Measurements from ENCODE around the gene SPAG16.

SPAG16 gene

GRCh38 chr2:213551526-213551925, 267.3 kb downstream of the SPAG16 start:
- H3K27me3 ChIP-seq (ENCODE audit: insufficient read depth, low read length) = no peaks in the 10 kb centered on the region
- no peaks in the 10 kb centered on the region for H3K9me3 ChIP-seq (ENCODE audit: insufficient read depth, low read depth, low read length)
- H3K9ac ChIP-seq (ENCODE audit: low read depth, low read length) = no peak overlapping the region
- no peak overlapping the region for H3K27ac ChIP-seq (ENCODE audit: low read depth, low read length)
- H3K4me3 ChIP-seq (ENCODE audit: low read length) = no peak overlapping the region
- no peaks in the 10 kb centered on the region for H3K36me3 ChIP-seq (ENCODE audit: insufficient read depth, low read length)
- no peaks in the 10 kb centered on the region for H3K4me1 ChIP-seq (ENCODE audit: insufficient read depth, low read length)
- WGBS = 86% methylated on average over 1 of the region's 1 CpG

GRCh38 chr2:213559053-213559452, 274.8 kb downstream of the SPAG16 start:
- no peaks in the 10 kb centered on the region for H3K27me3 ChIP-seq (ENCODE audit: insufficient read depth, low read length)
- WGBS = 87% methylated on average over 5 of the region's 5 CpGs
- no peak overlapping the region for H3K9ac ChIP-seq (ENCODE audit: low read depth, low read length)
- H3K4me1 ChIP-seq (ENCODE audit: insufficient read depth, low read length) = no peaks in the 10 kb centered on the region
- H3K9me3 ChIP-seq (ENCODE audit: insufficient read depth, low read depth, low read length) = no peaks in the 10 kb centered on the region
- H3K27ac ChIP-seq (ENCODE audit: low read depth, low read length) = no peak overlapping the region
- no peak overlapping the region for H3K4me3 ChIP-seq (ENCODE audit: low read length)
- no peaks in the 10 kb centered on the region for H3K36me3 ChIP-seq (ENCODE audit: insufficient read depth, low read length)

DNA sequence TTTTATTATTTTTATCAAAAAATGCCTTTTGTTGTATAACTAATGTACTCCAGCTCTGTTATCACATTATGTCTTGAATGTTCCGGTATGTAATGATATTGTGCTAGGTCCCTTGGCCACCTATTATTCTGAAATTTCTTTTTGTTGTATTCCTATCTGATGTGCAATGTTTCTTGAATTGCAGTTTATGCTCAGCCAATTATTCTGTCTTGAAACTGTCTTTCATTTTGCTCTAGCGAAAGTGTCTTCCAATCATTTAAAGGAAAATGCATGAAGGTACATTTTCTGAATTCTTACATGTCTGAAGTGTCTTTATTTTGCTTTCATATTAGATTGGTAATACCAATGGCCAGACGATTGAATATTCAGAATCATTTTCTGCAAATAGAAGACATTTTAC, 277.5 kb downstream of the SPAG16 start:
- Histone ChIP-seq H3K27ac (ENCODE audit: low read depth, low read length) (no peak overlapping the region), H3K36me3 (ENCODE audit: insufficient read depth, low read length) (no peaks in the 10 kb centered on the region), H3K9ac (ENCODE audit: low read depth, low read length) (no peak overlapping the region), H3K4me1 (ENCODE audit: insufficient read depth, low read length) (no peaks in the 10 kb centered on the region), H3K9me3 (ENCODE audit: insufficient read depth, low read depth, low read length) (no peaks in the 10 kb centered on the region), H3K27me3 (ENCODE audit: insufficient read depth, low read length) (no peaks in the 10 kb centered on the region), H3K4me3 (ENCODE audit: low read length) (no peak overlapping the region)
- 100% methylated on average over 3 of the region's 3 CpGs for WGBS

DNA sequence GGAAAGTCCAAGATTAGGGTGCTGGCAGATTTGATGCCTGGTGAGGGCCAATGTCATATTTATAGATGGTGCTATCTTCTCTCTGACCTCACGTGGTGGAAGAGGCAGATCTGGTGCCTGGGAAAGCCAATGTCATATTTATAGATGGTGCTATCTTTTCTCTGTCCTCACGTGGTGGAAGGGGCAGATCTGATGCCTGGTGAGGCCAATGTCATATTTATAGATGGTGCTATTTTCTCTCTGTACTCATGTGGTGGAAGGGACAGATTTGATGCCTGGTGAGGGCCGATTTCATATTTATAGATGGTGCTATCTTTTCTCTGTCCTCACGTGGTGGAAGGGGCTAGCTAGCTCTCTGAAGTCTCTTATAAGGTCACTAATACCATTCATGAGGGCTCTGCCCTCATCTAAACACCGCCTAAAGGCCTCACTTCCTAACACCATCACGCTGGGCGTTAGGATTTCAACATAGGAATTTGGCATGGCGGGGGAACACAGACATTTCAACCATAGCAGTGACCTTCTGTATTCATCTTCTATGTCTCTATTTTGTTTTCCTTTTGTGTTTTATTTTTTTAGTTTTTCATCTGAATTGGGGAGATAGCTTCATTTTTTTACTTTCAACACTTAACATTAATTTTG, 278.4 kb downstream of the SPAG16 start:
- Histone ChIP-seq H3K36me3 (ENCODE audit: insufficient read depth, low read length) (no peaks in the 10 kb centered on the region), H3K9me3 (ENCODE audit: insufficient read depth, low read depth, low read length) (no peaks in the 10 kb centered on the region), H3K4me3 (ENCODE audit: low read length) (no peak overlapping the region), H3K27ac (ENCODE audit: low read depth, low read length) (no peak overlapping the region), H3K27me3 (ENCODE audit: insufficient read depth, low read length) (no peaks in the 10 kb centered on the region), H3K4me1 (ENCODE audit: insufficient read depth, low read length) (no peaks in the 10 kb centered on the region), H3K9ac (ENCODE audit: low read depth, low read length) (no peak overlapping the region)
- WGBS = 95% methylated on average over 8 of the region's 8 CpGs

- H3K4me3 ChIP-seq (ENCODE audit: low read length) = no peak overlapping the region
- no peaks in the 10 kb centered on the region for H3K27me3 ChIP-seq (ENCODE audit: insufficient read depth, low read length)
- no peaks in the 10 kb centered on the region for H3K4me1 ChIP-seq (ENCODE audit: insufficient read depth, low read length)
- no peaks in the 10 kb centered on the region for H3K36me3 ChIP-seq (ENCODE audit: insufficient read depth, low read length)
- no peak overlapping the region for H3K9ac ChIP-seq (ENCODE audit: low read depth, low read length)
- H3K27ac ChIP-seq (ENCODE audit: low read depth, low read length) = no peak overlapping the region
- H3K9me3 ChIP-seq (ENCODE audit: insufficient read depth, low read depth, low read length) = no peaks in the 10 kb centered on the region
These were observed 282.6 kb downstream of the SPAG16 start for GRCh38 chr2:213566846-213567245.

DNA sequence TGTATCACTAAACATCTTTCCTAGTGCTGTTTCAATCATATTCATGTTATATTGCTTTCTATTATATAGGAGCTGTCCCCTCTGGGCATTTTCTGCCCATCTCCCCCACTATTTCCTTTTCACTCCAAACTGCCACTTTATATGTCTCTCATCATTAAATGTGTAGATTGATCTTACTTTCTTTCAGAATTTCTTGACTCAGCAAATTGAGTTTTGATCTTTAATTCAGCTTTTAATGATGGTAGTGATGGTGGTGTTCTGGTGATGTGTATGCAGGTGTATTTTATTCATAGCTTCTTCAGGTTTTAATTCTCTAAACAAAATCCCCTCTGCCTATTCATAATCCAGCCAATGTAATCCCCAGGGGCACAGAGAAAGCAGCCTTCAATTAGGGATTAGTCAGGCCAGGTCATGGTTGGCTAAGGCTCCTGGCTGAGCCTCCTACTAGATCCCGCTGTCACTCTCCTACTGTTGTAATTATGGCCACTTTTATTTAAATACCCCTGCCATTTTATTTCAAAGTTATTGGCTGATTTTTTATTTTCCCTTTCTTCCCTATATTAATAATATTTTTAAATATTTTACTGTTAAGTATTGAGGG, 325.4 kb downstream of the SPAG16 start:
- Histone ChIP-seq H3K4me3 (ENCODE audit: low read length) (no peak overlapping the region), H3K36me3 (ENCODE audit: insufficient read depth, low read length) (no peaks in the 10 kb centered on the region), H3K27ac (ENCODE audit: low read depth, low read length) (no peak overlapping the region), H3K9ac (ENCODE audit: low read depth, low read length) (no peak overlapping the region), H3K4me1 (ENCODE audit: insufficient read depth, low read length) (no peaks in the 10 kb centered on the region), H3K9me3 (ENCODE audit: insufficient read depth, low read depth, low read length) (no peaks in the 10 kb centered on the region), H3K27me3 (ENCODE audit: insufficient read depth, low read length) (no peaks in the 10 kb centered on the region)
- WGBS = 92% methylated on average over 1 of the region's 1 CpG

DNA sequence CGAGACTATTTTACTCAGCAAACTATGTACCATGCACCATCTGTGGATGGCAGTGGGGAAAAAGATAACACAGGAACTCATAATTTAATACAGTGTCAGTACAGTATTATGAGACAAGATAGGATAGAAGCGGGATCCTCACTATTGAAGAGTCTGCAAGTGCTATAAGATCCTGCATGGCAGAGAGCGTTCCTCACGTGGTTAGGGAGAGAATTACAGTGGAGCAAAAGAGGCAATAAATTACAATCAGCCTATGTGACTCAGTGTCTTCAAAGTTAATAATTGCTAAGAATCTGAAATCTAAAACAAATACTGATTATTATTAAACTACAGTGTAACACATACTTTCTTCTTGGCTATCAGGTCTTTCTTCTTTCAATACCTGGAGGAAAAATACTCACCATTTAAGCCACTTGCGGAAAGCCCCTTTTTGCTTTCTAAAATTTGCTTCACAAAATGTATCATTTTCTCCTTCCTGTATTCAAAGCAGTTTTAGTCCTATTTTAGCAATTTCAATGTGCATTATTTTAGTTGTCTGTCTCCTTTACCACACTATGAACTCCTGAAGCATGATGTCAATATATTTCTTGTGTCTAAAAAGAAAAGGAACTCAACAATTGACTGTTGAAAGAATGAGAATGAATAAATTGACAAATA, 342.9 kb downstream of the SPAG16 start:
- Histone ChIP-seq H3K36me3 (ENCODE audit: insufficient read depth, low read length) (no peaks in the 10 kb centered on the region), H3K27ac (ENCODE audit: low read depth, low read length) (no peak overlapping the region), H3K4me1 (ENCODE audit: insufficient read depth, low read length) (no peaks in the 10 kb centered on the region), H3K4me3 (ENCODE audit: low read length) (no peak overlapping the region), H3K27me3 (ENCODE audit: insufficient read depth, low read length) (no peaks in the 10 kb centered on the region), H3K9ac (ENCODE audit: low read depth, low read length) (no peak overlapping the region), H3K9me3 (ENCODE audit: insufficient read depth, low read depth, low read length) (no peaks in the 10 kb centered on the region)
- WGBS = 90% methylated on average over 5 of the region's 5 CpGs

GRCh38 chr2:213627835-213628460, 343.7 kb downstream of the SPAG16 start:
- Histone ChIP-seq H3K4me3 (ENCODE audit: low read length) (no peak overlapping the region), H3K27me3 (ENCODE audit: insufficient read depth, low read length) (no peaks in the 10 kb centered on the region), H3K4me1 (ENCODE audit: insufficient read depth, low read length) (no peaks in the 10 kb centered on the region), H3K27ac (ENCODE audit: low read depth, low read length) (no peak overlapping the region), H3K36me3 (ENCODE audit: insufficient read depth, low read length) (no peaks in the 10 kb centered on the region), H3K9me3 (ENCODE audit: insufficient read depth, low read depth, low read length) (peaks cover 6% of the 10 kb centered on the region; the same call in 1 of the 2 replicates), H3K9ac (ENCODE audit: low read depth, low read length) (no peak overlapping the region)
- WGBS = 100% methylated on average over 2 of the region's 2 CpGs

DNA sequence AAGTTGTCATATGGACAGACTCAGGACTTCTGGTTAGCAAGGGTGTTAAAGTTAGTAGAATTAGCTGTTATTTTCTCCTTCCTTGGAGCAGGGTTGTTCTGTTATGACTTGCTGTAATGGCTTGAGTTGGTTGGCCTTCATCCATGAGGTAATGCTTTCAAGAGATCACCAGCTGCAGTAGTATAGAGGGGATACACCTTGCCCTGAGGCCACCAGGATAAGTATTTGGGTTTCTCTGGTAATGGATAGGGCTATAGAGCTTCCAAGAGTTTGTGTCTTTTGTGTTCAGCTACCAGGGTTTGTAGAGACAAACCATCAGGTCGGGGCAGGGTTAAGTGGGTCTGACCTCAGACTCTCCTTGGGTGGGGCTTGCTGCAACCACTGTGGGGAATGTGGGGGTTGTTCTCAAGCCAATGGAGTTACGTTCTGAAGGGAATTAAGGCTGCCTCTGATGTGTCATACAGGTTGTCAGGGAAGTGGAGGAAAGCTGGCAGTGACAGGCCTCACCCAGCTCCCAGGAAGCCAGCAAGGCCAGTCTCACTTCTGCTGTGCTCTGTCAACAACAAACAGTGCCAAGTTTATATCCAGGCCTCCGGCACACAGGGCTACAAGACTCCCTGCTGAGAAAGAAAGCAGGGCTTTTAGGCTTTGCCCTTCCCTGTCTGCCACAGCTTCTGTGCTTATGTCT, 356.6 kb downstream of the SPAG16 start:
- no peak overlapping the region for H3K27ac ChIP-seq (ENCODE audit: low read depth, low read length)
- H3K9me3 ChIP-seq (ENCODE audit: insufficient read depth, low read depth, low read length) = no peaks in the 10 kb centered on the region
- WGBS = 74% methylated on average over 3 of the region's 3 CpGs
- no peaks in the 10 kb centered on the region for H3K4me1 ChIP-seq (ENCODE audit: insufficient read depth, low read length)
- no peak overlapping the region for H3K9ac ChIP-seq (ENCODE audit: low read depth, low read length)
- no peaks in the 10 kb centered on the region for H3K27me3 ChIP-seq (ENCODE audit: insufficient read depth, low read length)
- no peak overlapping the region for H3K4me3 ChIP-seq (ENCODE audit: low read length)
- H3K36me3 ChIP-seq (ENCODE audit: insufficient read depth, low read length) = no peaks in the 10 kb centered on the region

- no peak overlapping the region for H3K4me3 ChIP-seq (ENCODE audit: low read length)
- no peaks in the 10 kb centered on the region for H3K27me3 ChIP-seq (ENCODE audit: insufficient read depth, low read length)
- H3K9ac ChIP-seq (ENCODE audit: low read depth, low read length) = no peak overlapping the region
- no peaks in the 10 kb centered on the region for H3K36me3 ChIP-seq (ENCODE audit: insufficient read depth, low read length)
- H3K27ac ChIP-seq (ENCODE audit: low read depth, low read length) = no peak overlapping the region
- WGBS = 96% methylated on average over 4 of the region's 4 CpGs
- no peaks in the 10 kb centered on the region for H3K4me1 ChIP-seq (ENCODE audit: insufficient read depth, low read length)
- no peaks in the 10 kb centered on the region for H3K9me3 ChIP-seq (ENCODE audit: insufficient read depth, low read depth, low read length)
These were observed 360.7 kb downstream of the SPAG16 start for GRCh38 chr2:213644926-213645325.

GRCh38 chr2:213649176-213649575, 364.9 kb downstream of the SPAG16 start:
- Histone ChIP-seq H3K4me1 (ENCODE audit: insufficient read depth, low read length) (no peaks in the 10 kb centered on the region), H3K36me3 (ENCODE audit: insufficient read depth, low read length) (no peaks in the 10 kb centered on the region), H3K9me3 (ENCODE audit: insufficient read depth, low read depth, low read length) (no peaks in the 10 kb centered on the region), H3K27me3 (ENCODE audit: insufficient read depth, low read length) (no peaks in the 10 kb centered on the region), H3K4me3 (ENCODE audit: low read length) (no peak overlapping the region), H3K27ac (ENCODE audit: low read depth, low read length) (no peak overlapping the region), H3K9ac (ENCODE audit: low read depth, low read length) (no peak overlapping the region)
- 85% methylated on average over 2 of the region's 2 CpGs for WGBS
